GM18951 (cell line): ENCODE measurements around the gene ARSA.

Experiments used
- POLR2A ChIP-seq: IDR thresholded peaks from 4 replicates; pipeline ENCODE4 v1.6.1; 2011; ENCODE audit warnings: mild to moderate bottlenecking; ENCODE audit not compliant: insufficient read length, insufficient read depth; ENCODE audit errors: extremely low read depth
- in situ Hi-C: fragments of 300-500 bp; cut with MboI; formaldehyde crosslinking; loops from one replicate; pipeline ENCODE4 v1.12.0; 2022; ENCODE audit warnings: low sequenced_read_pairs, mixed read lengths, inconsistent platforms; ENCODE audit not compliant: unreplicated experiment

ARSA gene

DNA sequence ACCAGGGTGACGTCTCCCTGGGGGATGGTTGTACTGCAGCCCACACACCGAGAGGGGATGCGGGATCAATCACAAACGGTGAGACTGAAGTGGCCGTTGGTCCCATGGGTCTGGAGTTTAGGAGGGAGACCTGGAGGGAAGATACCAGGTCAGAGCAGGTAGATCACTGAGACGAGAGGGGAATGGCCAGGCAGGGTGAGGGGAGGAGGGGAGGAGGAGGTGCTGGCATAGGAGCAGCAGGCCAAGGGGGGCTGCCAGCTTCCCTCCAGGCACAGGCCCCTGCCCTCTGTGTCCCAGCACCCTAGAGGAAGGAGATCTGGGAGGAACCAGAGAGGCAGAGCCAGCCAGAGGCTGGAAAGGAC, 20.3 kb downstream of the ARSA start:
- TF ChIP-seq POLR2A: no peak
- in situ Hi-C loops: no loop called here

DNA sequence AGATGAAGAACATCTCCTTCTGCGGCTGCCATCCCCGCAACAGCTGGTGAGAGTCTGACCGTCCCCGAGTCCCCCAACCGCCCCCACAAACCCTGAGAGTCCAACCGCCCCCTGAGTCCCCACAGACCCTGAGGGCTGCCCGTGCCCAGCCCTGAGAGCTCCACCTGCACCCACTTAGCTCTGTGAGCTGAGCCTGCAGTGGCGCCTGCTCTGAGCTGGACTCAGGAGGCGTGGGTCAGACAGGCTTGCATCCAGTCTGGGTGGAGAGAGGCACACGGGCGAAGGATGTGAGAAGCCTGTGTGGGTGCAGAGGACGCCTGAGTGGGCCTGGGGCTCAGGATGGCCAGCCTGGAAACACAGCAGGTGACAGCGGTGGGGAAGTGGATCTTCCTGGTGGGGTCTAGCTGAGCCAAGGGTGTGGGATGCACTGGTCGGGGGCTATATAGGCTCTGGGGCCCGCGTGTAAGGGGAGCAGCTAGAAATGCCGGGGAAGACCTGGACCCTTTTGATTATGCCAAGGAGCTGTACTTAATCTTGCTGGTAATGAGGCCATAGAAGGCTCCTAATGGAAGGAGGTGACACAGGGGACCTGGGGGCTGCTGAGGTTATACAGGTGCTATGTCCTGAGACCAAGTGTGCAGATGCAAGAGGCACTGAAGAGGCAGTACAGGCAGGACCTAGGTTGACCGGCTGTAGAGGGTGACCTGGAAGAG, 20.9 kb downstream of the ARSA start:
- in situ Hi-C loops: no loop called here
- no peak for TF ChIP-seq POLR2A

DNA sequence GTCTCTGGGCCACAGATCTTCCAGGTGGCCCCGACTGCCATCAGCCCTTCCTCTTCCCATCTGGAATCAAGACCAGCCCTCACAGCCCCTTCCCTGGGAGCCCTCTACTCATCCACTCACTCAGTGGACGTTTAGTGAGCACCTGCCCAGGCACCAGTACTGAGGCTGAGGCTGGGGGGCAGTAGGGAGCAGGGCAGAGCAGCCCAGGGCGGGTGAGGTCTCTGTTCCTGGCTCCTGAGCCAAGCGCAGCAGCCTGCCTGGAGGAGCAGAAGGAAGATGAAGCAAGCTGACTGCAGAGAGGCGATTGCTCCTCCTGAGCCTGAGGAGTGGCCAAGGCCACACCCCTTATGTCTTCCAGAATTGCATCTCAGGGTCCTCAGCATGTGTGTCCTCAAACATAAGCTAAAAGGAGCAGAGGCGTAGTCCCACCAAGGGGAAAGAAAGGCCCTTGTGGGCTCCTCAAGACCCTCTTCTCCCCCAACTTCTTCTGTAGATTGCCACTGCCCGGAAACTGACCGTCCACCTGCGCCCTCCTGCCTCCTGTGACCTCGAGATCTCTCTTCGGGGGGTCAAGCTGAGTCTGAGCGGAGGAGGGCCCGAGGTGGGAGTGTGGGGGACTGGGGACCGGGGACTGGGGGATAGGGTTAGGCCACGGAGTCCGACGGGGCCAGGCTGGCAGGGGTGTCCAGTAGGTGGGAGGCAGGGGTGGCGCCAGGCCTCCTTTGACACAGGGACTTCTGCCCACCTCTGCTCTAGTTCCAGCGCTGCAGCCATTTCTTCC, 21.6 kb downstream of the ARSA start:
- in situ Hi-C loops: no loop called here
- TF ChIP-seq POLR2A: no peak

DNA sequence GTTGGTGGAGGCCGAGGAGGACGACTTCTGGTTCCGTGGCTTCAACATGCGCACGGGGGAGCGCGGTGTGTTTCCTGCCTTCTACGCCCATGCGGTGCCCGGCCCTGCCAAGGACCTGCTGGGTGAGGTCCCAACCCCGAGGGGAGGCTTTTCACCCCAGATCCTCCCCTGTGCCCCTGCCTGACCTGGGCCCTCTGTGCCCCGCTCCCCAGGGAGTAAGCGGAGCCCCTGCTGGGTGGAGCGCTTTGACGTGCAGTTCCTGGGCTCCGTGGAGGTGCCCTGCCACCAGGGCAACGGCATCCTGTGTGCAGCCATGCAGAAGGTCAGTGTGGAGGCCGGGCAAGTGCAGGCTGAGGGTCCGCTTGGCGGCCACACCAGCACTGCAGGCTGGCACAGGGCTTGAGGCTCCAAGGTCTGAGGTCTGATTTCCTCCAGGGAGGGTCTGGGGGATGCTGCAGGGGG, 22.3 kb downstream of the ARSA start:
- in situ Hi-C loops: no loop called here
- TF ChIP-seq POLR2A: no peak

DNA sequence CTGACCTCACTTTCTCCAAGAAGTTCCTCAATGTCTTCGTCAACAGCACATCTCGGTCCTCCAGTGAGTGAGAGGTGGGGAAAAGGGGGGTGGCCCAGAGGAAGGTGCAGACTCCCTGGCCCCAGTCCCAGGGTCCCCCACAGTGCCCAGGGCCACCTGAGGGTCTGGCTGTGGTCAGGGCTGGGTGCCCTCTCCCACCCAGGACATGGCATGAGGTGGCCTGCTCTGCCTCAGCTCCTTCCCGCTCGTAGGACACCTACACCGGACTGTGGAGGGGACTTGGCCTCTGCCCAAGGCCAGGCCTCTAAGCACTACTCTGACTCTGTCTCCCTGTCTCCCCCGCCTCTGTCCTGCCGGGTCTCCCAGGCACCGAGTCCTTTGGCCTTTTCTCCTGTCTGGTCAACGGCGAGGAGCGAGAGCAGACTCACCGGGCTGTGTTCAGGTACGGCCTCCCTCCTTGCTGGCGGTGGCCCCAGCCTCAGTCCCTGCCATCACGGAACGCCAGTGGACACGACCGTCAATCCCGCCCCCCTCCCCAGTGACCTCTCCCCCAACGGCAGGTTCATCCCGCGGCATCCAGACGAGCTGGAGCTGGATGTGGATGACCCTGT, 22.8 kb downstream of the ARSA start:
- no peak for TF ChIP-seq POLR2A
- in situ Hi-C loops: no loop called here

DNA sequence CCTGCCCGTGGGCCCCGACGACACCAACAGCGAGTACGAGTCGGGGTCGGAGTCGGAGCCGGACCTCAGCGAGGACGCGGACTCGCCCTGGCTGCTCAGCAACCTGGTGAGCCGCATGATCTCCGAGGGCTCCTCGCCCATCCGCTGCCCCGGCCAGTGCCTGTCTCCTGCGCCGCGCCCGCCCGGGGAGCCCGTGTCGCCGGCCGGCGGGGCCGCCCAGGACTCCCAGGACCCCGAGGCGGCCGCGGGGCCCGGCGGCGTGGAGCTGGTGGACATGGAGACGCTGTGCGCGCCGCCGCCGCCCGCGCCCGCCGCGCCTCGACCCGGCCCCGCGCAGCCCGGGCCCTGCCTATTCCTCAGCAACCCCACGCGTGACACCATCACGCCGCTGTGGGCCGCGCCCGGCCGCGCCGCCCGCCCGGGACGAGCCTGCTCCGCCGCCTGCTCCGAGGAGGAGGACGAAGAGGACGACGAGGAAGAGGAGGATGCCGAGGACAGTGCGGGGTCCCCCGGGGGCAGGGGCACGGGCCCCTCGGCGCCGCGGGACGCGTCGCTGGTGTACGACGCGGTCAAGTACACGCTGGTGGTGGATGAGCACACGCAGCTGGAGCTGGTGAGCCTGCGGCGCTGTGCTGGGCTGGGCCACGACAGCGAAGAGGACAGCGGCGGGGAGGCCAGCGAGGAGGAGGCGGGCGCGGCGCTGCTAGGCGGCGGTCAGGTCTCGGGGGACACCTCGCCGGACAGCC, 23.5 kb downstream of the ARSA start:
- in situ Hi-C loops: no loop called here
- no peak for TF ChIP-seq POLR2A

DNA sequence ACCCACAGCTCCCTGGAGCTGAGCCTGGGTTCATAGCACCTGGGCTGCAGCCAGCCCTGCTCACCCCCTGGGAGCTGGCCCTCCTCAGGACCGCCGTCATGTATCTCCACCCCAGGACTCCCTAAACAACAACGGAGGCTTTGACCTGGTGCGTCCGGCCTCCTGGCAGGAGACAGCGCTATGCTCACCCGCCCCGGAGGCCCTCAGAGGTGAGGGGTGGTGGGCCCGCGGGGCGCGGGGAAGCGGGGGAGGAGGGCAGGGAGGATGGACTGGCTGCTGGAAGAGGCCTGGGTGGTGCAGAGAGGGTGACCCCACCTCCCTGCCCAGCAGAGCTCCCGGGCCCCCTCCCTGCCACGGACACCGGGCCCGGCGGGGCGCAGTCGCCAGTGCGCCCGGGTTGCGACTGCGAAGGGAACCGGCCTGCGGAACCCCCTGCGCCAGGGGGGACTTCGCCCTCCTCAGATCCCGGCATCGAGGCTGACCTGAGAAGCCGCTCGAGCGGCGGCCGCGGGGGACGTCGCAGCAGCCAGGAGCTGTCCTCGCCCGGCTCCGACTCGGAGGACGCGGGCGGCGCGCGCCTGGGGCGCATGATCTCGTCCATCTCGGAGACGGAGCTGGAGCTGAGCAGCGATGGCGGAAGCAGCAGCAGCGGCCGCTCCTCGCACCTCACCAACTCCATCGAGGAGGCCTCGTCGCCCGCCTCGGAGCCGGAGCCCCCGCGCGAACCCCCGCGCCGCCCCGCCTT, 24.3 kb downstream of the ARSA start:
- in situ Hi-C loops: no loop called here
- no peak for TF ChIP-seq POLR2A

DNA sequence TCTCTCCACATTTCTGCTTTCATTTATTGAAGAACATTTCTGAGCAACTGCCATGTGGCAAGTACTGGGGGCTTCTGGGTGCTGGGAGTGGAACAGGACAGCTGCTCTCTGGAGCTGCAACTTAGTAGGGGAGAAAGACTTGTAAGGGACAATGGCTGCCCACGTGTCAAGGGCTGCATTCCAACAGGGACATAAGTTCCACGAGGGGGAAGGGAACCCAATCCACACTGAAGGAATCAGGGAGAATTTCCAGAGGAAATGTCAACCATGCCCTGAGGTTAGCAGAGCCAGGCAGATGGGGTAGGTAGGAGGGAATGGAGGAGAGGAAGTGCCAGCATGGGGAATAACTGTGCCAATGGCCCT, 25.6 kb downstream of the ARSA start:
- no peak for TF ChIP-seq POLR2A
- in situ Hi-C loops: no loop called here

DNA sequence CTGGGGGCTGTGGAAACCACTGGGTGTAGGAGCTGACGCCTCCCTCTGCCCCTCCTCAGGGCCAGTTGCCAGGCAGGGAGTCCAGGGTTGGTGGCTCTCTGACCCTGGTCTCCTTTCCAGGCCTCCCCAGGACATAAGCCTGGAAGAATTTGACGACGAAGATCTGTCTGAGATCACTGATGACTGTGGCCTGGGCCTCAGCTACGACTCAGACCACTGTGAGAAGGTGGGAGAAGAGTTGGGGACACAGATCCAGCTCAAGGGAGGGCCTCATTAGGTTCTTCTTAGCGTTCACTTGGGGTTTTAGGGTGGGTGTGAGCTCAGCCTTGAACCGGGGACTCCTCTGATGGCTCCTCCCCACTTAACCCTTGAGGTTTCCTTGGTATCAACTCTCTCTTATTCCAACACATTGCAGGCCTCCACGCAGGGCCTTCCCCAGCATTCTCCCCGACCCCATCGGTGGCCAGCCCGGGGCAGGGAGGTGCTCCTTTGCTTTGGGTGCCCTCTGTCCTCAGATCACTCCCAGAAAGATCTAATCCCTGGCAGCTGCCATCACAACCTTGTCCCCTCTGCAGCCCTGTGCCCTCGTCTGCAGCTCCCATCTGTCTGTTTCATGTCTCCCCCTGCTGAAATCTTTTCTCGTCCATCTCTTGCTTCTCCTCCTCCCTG, 26.1 kb downstream of the ARSA start:
- in situ Hi-C loops: no loop called here
- TF ChIP-seq POLR2A: no peak

DNA sequence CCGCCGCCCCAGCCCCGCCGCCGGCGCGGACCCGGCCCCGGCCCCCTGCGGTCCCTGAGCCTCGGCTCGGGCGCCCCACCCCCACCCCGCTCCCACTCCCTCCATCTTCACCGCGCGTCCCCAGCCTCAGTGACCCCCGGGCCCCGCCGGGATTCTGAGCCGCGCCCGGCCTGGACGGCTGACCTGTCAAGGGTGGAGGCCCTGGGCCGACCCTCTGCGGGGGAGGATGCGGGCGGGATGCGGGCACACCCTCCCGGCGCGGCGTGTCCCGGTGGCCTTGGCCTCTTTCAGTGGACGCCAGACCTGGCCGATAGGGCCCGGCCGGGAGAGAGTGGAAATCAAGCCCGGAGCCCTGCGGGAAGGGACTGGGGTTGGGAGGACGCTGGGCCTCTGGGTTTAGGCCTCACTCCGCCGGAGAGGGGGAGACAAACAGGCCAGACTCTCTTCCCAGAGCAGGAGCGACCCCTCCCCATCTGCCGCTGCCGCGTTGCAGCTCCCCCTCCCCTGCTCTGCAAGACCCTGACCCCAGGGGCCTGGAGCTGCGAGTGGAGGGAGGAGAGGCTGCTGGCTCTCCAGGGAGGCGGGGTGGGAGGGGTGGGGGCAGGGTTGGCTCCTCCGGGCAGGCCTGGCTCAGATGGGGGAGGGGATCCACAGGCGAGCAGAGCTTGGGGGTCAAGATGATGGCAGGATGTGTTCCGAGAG, 26.8 kb downstream of the ARSA start:
- no peak for TF ChIP-seq POLR2A
- in situ Hi-C loops: no loop called here

DNA sequence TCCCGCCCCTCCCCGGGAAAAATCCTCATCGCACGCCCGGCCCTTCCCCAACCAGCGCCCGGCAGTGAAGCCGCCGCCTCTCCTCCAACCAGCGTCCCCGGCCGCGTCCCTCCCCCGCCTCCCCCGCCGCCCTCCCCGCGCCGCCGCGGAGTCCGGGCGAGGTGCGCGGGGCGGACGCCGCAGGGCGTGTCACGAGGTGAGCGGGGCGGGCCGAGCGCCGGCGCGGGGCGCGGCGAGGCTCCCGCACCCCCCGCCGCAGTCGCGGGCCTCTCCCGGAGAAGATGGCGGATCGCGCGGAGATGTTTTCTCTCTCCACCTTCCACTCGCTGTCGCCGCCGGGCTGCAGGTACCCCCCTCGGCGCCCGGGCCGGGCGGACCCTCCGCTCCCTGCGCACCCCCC, 27.4 kb downstream of the ARSA start, which contains the start of gene MAPK8IP2:
MAPK8IP2 (plus strand) TSS at position 256 of the 400 bp plus-strand sequence; CDS start at position 282, 26 bp downstream.
- no peak for TF ChIP-seq POLR2A
- in situ Hi-C loops: no loop called here
